Measurements from ENCODE around the gene DCDC2B. TPM values are rescaled to one million over a fixed set of nuclear protein-coding genes. Genes with fewer than 3 reads are reported as not detected.

DCDC2B gene
- total and polyA plus RNA-seq, 7 donors: 0.04 TPM; not detected in 6

DNA sequence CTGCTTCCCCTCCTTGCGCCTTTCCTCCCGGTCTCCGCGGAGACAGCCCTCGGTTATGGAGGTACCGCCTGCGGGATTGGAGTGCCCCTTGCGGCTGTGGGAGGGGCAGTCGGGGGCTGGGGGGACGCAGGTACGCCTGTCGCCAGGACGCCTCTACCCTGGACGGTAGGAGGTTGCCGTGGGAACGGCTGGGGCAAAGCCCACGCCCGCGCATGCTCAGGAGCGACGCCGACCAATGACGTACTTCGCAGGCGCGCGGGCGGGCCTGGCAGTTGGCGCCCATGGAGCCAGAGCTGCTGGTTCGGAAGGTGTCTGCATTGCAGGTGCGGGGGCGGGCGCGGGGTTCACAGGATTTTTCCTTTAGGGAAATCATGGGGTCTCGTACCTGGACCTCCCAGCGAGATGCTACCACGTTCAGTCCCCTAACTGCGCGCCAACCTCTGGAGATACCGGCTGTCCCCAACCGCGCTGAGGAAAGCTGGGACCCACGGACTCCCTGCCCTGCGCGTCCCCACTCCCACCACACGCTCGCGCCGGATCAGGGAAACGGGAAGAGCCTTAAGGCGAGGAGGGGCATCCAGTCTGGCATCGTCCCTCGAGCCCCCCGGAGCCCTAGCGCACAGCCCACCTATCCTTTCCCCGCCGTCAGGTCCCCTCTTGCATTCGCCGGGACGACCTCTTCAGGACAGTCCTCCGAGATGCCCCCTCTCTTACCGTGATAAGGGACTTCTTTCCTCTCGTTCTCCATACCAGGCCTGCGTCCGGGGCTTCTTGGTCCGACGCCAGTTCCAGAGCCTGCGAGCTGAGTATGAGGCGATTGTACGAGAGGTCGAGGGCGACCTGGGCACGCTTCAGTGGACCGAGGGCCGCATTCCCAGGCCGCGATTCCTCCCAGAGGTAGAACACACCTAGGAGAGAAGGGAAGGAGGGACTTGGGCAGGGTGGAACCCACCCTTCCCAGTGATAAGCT lies 3.2 kb upstream of the DCDC2B start, which contains the start of gene IQCC:
Gene IQCC (plus strand): TSS at position 271 of the 970 bp plus-strand sequence. CDS start 11 bp downstream, at position 282.
- peaks cover 24% of the 10 kb centered on the region for H3K4me1 ChIP-seq
- TF ChIP-seq, protein P1, sequence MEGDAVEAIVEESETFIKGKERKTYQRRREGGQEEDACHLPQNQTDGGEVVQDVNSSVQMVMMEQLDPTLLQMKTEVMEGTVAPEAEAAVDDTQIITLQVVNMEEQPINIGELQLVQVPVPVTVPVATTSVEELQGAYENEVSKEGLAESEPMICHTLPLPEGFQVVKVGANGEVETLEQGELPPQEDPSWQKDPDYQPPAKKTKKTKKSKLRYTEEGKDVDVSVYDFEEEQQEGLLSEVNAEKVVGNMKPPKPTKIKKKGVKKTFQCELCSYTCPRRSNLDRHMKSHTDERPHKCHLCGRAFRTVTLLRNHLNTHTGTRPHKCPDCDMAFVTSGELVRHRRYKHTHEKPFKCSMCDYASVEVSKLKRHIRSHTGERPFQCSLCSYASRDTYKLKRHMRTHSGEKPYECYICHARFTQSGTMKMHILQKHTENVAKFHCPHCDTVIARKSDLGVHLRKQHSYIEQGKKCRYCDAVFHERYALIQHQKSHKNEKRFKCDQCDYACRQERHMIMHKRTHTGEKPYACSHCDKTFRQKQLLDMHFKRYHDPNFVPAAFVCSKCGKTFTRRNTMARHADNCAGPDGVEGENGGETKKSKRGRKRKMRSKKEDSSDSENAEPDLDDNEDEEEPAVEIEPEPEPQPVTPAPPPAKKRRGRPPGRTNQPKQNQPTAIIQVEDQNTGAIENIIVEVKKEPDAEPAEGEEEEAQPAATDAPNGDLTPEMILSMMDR (IDR thresholded peaks at IDR 0.05): no peak
- H3K4me3 ChIP-seq: peak within 1 kb of the TSS; percentile 85
- 2% methylated on average over 67 to 77 of the region's 77 CpGs for WGBS, 3 donors
- DNase-seq: peak; percentile 87 to 93
- peaks cover 0 to 10% of the 10 kb centered on the region in 2 donors for H3K36me3 ChIP-seq (ENCODE audit: insufficient read depth in 1 of 2, low read depth in 1 of 2)
- intact Hi-C loops (cut with DNase I): no loop called here
- H3K27me3 ChIP-seq (ENCODE audit: insufficient read depth in 3 of 3, low read length in 2 of 3): no peaks in the 10 kb centered on the region
- peak within 1 kb of the TSS; percentile 53 for H3K27ac ChIP-seq
- H3K9me3 ChIP-seq: no peaks in the 10 kb centered on the region
- peak; percentile 75 to 85 (median 78) for ATAC-seq

DNA sequence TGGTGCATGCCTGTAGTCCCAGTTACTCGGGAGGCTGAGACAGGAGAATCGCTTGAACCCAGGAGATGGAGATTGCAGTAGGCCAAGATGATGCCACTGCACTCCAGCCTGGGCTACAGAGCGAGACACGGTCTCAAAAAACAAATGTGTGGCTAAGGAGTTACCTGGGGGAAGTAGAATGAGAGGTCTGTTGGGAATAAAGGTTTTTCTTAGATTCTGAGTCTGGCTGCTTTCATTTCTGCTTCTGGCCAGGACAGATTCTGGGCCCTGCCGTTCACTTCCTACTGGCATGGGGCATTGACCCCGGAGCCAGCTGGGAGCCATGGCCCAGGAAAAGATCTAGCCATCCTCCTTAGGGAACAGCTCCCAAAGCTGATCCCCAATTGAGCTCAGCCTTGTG lies 420 bp upstream of the DCDC2B start:
- Histone ChIP-seq H3K36me3 (ENCODE audit: insufficient read depth in 1 of 2, low read depth in 1 of 2) (peaks cover 0 to 10% of the 10 kb centered on the region in 2 donors), H3K4me3 (no peak overlapping the region), H3K4me1 (peaks cover 13% of the 10 kb centered on the region), H3K27ac (no peak overlapping the region), H3K9me3 (no peaks in the 10 kb centered on the region), H3K27me3 (ENCODE audit: insufficient read depth in 3 of 3, low read length in 2 of 3) (no peaks in the 10 kb centered on the region)
- WGBS, 3 donors: 72 to 77% (median 75%) methylated on average over 6 of the region's 6 CpGs
- ATAC-seq (no peak), DNase-seq (no peak)
- intact Hi-C loops (cut with DNase I): no loop called here
- TF ChIP-seq, protein P1 (IDR thresholded peaks at IDR 0.05): no peak

DNA sequence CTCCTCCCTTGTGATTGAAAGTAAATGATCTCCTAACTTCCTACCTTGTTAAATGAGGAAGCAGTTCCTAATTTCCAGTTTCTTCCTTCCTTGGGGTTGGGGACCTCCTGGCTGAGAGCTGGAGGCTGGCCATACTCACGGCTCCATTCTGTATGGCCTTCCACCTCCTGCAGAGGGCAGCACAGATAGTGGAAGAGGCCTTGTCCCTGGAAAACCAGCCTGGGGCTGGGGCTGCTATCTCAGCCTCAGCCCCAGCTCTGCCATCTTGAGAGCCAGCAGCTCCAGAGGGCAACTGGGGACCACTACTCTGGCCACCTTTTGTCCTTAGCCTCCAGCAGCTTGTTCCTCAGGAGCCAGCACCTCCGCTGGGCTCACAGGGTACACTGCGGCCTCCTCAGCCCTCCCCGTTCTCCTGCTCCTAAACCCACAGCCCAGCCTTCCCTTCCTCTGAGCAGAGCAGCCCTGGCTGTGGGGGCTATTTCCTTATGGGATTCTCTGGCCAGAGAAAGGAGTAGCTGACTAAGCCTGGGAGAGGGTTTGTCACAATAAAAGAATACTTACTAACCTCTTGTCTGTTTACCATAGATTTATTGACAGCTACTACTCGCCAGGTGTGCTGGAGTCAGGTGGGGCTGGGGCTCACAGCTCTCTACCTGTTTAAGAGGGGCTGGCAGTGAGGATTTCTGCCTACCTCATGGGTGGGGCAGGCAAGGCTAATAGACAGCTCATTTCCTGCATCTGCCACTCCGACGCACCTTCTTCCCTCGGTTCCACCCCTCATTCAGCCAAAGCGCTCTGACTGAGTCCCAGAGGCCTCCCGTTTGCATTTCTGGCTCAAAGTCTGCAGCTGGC lies 7.0 kb downstream of the DCDC2B start:
- DNase-seq (peak in 1 of 2 donors; percentile 68), ATAC-seq (peak; percentile 78 to 89 (median 82))
- H3K4me1 ChIP-seq: peaks cover 3% of the 10 kb centered on the region
- H3K4me3 ChIP-seq: no peak overlapping the region
- peaks cover 4 to 56% of the 10 kb centered on the region in 2 donors for H3K36me3 ChIP-seq (ENCODE audit: insufficient read depth in 1 of 2, low read depth in 1 of 2)
- no peak overlapping the region for H3K27ac ChIP-seq
- WGBS, 3 donors: 72 to 76% (median 75%) methylated on average over 10 of the region's 10 CpGs
- intact Hi-C loops (cut with DNase I): loop anchor here (2.0 to 10.0 kb wide), 2 partner anchors 99 to 101 kb away; no protein-coding TSS in a partner anchor
- H3K27me3 ChIP-seq (ENCODE audit: insufficient read depth in 3 of 3, low read length in 2 of 3): no peaks in the 10 kb centered on the region
- no peaks in the 10 kb centered on the region for H3K9me3 ChIP-seq
- TF ChIP-seq, protein P1 (IDR thresholded peaks at IDR 0.05): peak; percentile 70

DNA sequence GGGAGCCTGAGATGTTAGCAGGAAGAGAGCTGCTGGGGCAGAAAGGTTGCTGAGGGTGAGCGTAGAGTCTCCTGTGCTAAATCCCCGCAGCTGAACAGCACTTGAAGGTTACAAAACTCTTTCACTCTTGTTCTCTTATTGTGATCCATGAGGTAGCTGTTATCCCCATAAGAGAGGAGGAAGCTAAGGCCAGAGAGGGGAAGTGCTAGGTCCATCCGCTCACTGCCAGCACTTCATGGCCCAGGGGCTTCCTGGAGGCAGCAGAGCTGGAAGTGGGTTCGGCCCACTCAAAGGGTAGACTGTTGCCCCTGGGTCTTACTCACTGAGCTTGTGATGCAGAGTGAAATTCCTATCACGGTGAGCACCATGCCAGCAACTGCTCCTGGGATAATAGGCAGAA lies 7.7 kb downstream of the DCDC2B start:
- TF ChIP-seq, protein P1 (IDR thresholded peaks at IDR 0.05): no peak
- intact Hi-C loops (cut with DNase I): loop anchor here in 1 of 2 donors (10.0 kb wide), 1 partner anchor 98 kb away; no protein-coding TSS in a partner anchor
- Histone ChIP-seq H3K4me3 (no peak overlapping the region), H3K27ac (no peak overlapping the region), H3K27me3 (ENCODE audit: insufficient read depth in 3 of 3, low read length in 2 of 3) (no peaks in the 10 kb centered on the region), H3K4me1 (peaks cover 10% of the 10 kb centered on the region), H3K36me3 (ENCODE audit: insufficient read depth in 1 of 2, low read depth in 1 of 2) (peaks cover 4 to 56% of the 10 kb centered on the region in 2 donors), H3K9me3 (no peaks in the 10 kb centered on the region)
- 88 to 93% (median 89%) methylated on average over 5 of the region's 5 CpGs for WGBS, 3 donors
- DNase-seq (no peak), ATAC-seq (no peak)
